ENCODE data around the gene RUVBL2.

- TF ChIP-seq POLR2A (IDR thresholded peaks at IDR 0.05; ENCODE audit: low read depth, low read length) (no peak), CTCF (IDR thresholded peaks at IDR 0.05; ENCODE audit: extremely low read depth in 1 of 2, insufficient read depth in 1 of 2, low read depth in 1 of 2, low read length in 2 of 2) (no peak), MAX (IDR thresholded peaks at IDR 0.05; ENCODE audit: insufficient read depth, insufficient read length) (no peak)
Observed at GRCh38 chr19:49061000-49061399, 67.3 kb downstream of the RUVBL2 start.
